IPS-NIHi7 (cell line): Measurements from ENCODE around the gene DGKE.
A peak's percentile ranks its signal among the peaks of the same experiment; 100 is the strongest.

Experiments used
- DNase-seq: peaks from one replicate; pipeline ENCODE4 v3.0.0; 2012; ENCODE audit warnings: mixed read lengths; ENCODE audit errors: extremely low spot score

Gene DGKE

GRCh38 chr17:56833809-56834379 is at the start of gene DGKE, which contains the start of gene C17orf67:
Gene DGKE (plus strand): TSS chr17:56834151. CDS start chr17:56834796, 645 bp downstream.
Gene C17orf67 (minus strand): TSS chr17:56833920. CDS start chr17:56815810, 18,110 bp downstream.
- DNase-seq = peak; percentile 98

DNA sequence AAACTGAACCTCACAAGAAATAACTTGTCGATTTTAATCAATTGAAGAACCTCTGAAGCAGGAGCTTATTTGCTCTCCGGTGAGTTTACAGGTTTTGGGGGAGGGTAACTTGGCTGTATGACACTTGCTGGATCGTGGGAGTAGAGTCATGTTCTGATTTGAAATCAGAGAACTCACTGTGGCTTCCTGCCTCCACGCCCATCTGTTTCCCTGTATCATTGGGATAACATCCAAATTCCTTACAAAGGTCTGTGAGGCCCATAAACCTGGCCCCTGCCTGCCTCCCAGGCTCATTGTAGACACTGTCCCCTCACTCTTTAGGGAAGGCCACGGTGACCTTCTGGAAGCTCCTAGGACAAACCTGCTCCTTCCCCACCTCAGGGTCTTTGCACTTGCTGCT is 48.5 kb upstream of the DGKE start:
- DNase-seq = no peak

DNA sequence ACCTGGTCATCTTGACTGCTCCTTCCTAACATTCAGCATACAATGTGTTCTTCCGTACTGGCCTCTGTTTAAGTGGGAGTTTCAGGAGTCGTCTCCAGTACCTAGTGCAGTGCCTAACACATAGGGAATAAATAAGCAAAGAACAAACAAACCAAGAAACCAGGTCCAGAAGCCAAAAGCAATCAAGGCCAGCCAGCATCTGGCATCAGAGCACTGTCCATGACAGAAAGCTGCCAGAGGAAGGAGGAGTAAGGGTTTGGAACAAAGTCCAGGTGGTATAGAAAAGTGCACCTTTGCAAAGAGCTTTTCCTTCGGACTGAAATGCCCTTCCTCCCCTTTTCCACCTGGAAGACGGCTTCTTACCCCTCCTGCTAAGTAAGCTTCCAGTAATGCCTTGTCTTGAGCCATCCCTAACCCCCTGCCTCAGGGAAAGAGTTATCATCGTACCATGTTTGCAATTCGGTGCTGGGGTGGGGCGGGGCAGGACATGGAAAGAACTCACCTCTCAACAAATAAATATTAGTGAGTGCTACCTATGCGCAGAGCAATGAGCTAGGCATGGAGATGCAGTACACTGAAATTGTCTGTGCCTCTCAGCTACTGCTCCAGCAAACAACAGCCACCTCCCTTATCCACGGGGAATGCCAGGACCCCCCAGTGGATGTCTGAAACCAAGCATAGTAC is 47.8 kb upstream of the DGKE start:
- no peak for DNase-seq

GRCh38 chr17:56786989-56787482 is 46.9 kb upstream of the DGKE start:
- no peak for DNase-seq

GRCh38 chr17:56792267-56792666 is 41.7 kb upstream of the DGKE start:
- no peak for DNase-seq

GRCh38 chr17:56793531-56793930 is 40.4 kb upstream of the DGKE start:
- no peak for DNase-seq

GRCh38 chr17:56793957-56794356 is 40.0 kb upstream of the DGKE start:
- DNase-seq = no peak

- no peak for DNase-seq
Measured at GRCh38 chr17:56795221-56795865, 38.6 kb upstream of the DGKE start.

DNA sequence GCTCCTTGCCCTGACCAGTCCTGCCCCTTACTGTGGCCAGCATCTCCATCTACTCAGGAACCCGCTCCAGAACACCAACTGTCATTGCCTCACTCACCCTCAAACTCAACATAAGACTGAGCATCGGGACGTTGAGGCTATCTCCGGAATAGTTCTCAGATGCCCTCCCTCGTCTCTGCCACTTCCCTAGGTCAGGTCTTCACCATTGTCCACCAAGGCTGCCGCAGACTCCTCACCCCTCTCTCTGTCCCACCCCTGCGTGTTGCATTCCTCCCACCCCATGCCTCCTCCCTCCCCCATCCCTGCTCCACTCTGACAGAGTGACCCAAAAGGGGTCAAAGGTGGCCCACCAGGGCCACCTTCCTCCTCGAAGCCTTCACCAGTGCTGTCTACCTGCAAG is 37.4 kb upstream of the DGKE start:
- DNase-seq = no peak

- peak; percentile 41 for DNase-seq
Measured at GRCh38 chr17:56798916-56799315, 35.0 kb upstream of the DGKE start.

DNA sequence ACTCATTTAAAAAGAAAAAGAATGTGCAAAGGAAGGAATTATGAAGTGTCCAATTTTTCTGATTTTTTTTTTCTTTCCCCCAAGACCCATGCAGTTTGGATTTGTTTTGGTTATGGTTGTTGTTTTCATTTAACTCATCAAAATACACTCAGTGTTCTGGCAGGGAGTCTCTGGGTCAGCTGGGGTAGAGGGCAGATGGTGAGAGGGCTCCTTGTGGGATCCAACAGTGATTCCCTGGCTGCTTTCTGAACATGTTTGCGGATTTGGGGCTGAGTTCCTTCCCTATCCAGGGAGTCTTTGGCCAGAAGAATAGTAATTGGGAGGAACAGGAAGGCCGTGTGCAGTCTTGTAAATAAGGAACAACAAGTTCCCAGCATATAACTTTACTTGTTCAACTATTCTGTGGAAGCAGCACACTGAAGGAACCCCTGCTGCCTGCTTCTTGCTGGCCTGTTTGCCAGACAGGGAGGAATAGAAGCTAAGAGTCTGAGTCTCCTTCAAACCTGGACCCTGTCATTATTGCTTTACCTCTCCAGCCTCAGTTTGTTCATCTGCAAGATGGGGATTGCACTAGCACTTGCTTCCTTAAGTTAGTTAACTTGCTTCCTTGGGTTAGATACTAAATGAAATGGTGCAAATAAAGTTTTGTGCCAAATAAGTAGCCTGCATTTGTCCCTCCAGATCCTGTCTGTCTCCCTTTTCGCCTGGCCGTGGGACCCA is 32.3 kb upstream of the DGKE start:
- no peak for DNase-seq

DNA sequence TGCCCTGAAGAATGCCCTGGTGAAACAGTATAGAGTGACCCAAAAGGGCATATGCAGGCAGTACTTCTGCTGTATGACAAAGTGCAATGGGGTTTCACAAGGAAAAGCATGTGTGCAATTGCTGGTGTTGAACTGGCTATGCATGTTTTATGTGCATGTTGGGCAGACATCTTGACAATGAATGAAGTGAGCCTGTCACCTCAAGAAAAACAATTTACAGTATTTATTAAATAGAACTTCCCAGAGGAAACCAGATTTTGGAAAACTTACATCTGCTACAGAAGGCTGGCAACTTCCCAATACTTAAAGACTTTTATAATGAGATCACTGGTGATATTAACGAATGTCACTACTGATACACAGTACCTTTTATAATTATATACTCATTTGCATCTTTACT is 30.9 kb upstream of the DGKE start:
- no peak for DNase-seq

DNA sequence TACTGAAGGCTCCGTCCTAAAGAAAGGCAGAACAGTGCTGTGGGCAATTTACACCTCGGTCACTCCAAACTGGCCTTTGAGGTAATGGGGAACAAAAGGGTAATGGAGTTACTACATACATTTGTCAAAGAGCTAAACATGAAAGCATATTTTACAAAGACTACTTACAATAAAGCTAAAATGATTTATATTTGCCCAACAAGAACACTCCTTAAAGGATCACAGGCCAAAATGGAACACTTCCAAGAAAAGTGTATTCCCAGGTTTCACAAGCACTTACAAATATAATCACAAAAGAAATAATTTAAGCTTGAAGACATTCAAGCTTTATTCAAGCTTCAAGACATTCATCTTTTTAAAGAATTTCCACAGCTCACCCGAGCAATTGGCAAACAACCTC is 29.5 kb upstream of the DGKE start:
- no peak for DNase-seq

- no peak for DNase-seq
Measured at GRCh38 chr17:56806949-56807348, 27.0 kb upstream of the DGKE start.

DNA sequence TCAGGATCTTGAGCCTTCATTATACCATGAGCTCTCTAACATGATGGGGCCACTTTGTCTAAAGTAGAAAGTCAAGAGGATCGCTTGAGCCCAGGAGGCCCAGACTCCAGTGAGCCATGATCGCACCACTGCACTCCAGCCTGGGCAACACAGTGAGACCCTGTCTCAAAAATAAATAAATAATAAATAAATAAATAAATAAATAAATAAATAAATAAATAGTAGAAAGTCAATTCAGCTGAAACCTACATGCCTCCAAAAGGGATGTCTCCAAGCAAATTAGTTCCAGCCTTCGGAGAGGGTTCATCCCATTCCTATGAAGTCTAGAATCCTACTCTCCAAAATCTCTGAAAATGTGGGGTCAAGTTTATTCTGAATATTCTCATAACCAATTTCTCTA is 26.2 kb upstream of the DGKE start:
- DNase-seq = no peak

- DNase-seq = no peak
Measured at GRCh38 chr17:56808503-56808902, 25.4 kb upstream of the DGKE start.

- DNase-seq = no peak
Measured at GRCh38 chr17:56809106-56809819, 24.7 kb upstream of the DGKE start.

DNA sequence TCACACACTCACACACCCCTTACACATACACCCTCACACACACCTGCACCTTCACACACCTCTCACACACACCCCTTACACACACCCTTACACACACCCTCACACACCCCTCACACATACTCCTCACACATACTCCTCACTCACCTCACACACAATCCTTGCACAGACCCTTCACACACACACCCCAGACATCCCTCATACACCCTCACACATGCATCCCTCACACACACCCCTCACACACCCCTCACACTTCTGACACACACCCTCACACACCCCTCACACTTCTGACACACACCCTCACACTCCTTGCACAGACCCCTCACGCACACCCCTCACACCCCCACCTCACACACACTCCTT is 24.2 kb upstream of the DGKE start:
- no peak for DNase-seq

DNA sequence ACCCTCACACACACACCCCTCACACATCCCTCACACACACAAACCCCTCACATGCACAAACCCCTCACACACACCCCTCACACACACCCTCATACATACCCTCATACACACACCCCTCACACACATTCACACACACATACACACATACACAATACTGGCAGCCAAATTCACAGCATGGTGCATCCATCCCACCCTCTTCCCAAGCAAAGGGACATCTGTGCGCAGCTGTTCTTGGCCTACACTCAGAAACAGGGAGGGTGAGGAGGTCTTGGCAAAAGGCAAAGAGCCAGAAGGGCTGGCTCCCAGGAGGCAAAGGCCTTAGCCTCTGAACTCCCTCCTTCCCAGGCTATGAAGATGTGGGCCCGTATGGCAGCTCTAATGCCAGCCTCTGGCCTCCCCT is 23.6 kb upstream of the DGKE start:
- no peak for DNase-seq

GRCh38 chr17:56810891-56811775 is 22.8 kb upstream of the DGKE start:
- no peak for DNase-seq

GRCh38 chr17:56812901-56813388 is 21.0 kb upstream of the DGKE start:
- no peak for DNase-seq
